Neural cell (in vitro differentiated cells): Measurements from ENCODE around the gene SHMT2. TPM values are rescaled to one million over a fixed set of nuclear protein-coding genes. Genes with fewer than 3 reads are reported as not detected.

Source experiments
- H2AFZ ChIP-seq: fragments of 200-600, 300-800 bp; sonication (generic), shearing (Covaris generic); 2 replicates; pipeline ENCODE4 v1.6.0; 2014; ENCODE audit warnings: low read depth, mild to moderate bottlenecking, antibody characterized with exemption, low read length, moderate library complexity
- H3F3A ChIP-seq: fragments of 200-600 bp; shearing (Covaris generic); 2 replicates; pipeline ENCODE4 v1.6.1; 2016; ENCODE audit warnings: mild to moderate bottlenecking, moderate library complexity, mixed read lengths, antibody characterized with exemption, low read length; ENCODE audit not compliant: insufficient read depth, poor library complexity, severe bottlenecking
- H3K27ac ChIP-seq: fragments of 200-600, 300-800 bp; sonication (generic), shearing (Covaris generic); 2 replicates; pipeline ENCODE4 v1.5.1; 2014; ENCODE audit warnings: mild to moderate bottlenecking, low read length, moderate library complexity
- H3K27me3 ChIP-seq: fragments of 300-800, 200-600 bp; sonication (generic), shearing (Covaris generic); 2 replicates; pipeline ENCODE4 v1.6.0; 2014; ENCODE audit warnings: mild to moderate bottlenecking, low read depth, low read length, moderate library complexity; ENCODE audit not compliant: insufficient read depth
- H3K36me3 ChIP-seq: fragments of 300-800, 200-600 bp; sonication (generic), shearing (Covaris generic); 2 replicates; pipeline ENCODE4 v1.5.1; 2014; ENCODE audit warnings: mild to moderate bottlenecking, antibody characterized with exemption, low read length, moderate library complexity; ENCODE audit not compliant: insufficient read depth
- H3K4me2 ChIP-seq: fragments of 300-800, 200-600 bp; sonication (generic), shearing (Covaris generic); 2 replicates; pipeline ENCODE4 v1.6.0; 2014; ENCODE audit warnings: mild to moderate bottlenecking, low read length
- H3K4me3 ChIP-seq: fragments of 300-800, 200-600 bp; sonication (generic), shearing (Covaris generic); 2 replicates; pipeline ENCODE4 v1.5.1; 2014; ENCODE audit warnings: mild to moderate bottlenecking, low read length, moderate library complexity
- H3K79me2 ChIP-seq: fragments of 200-600 bp; shearing (Covaris generic); replicated peaks from 2 replicates; pipeline ENCODE4 v1.6.0; 2014; ENCODE audit warnings: mild to moderate bottlenecking, low read length, moderate library complexity; ENCODE audit not compliant: insufficient read depth
- H3K9ac ChIP-seq: fragments of 300-800, 200-600 bp; sonication (generic), shearing (Covaris generic); 2 replicates; pipeline ENCODE4 v1.6.1; 2016; ENCODE audit warnings: mild to moderate bottlenecking, low read length, mixed read lengths
- H3K9me2 ChIP-seq: fragments of 200-600 bp; shearing (Covaris generic); 2 replicates; pipeline ENCODE4 v1.6.1; 2016; ENCODE audit warnings: mild to moderate bottlenecking, low read length, mixed read lengths; ENCODE audit not compliant: insufficient read depth
- H3K9me3 ChIP-seq: fragments of 200-600, 300-800 bp; sonication (generic), shearing (Covaris generic); 2 replicates; pipeline ENCODE4 v1.6.1; 2016; ENCODE audit warnings: mild to moderate bottlenecking, mixed run types, low read length, moderate library complexity, mixed read lengths
- H4K20me1 ChIP-seq: fragments of 200-600 bp; shearing (Covaris generic); 2 replicates; pipeline ENCODE4 v1.6.1; 2016; ENCODE audit warnings: mild to moderate bottlenecking, mixed run types; ENCODE audit not compliant: insufficient read depth
- EP300 ChIP-seq: fragments of 450-650 bp; conservative IDR thresholded peaks from 2 replicates; pipeline ENCODE4 v1.6.1; 2014; ENCODE audit warnings: antibody characterized with exemption, mild to moderate bottlenecking, moderate library complexity; ENCODE audit not compliant: poor library complexity, severe bottlenecking
- EZH2 ChIP-seq: fragments of 200-600, 300-800 bp; shearing (Covaris generic), sonication (generic); IDR thresholded peaks from 2 replicates; pipeline ENCODE4 v1.6.1; 2014; ENCODE audit warnings: antibody characterized with exemption, low read length, borderline replicate concordance, mild to moderate bottlenecking; ENCODE audit not compliant: insufficient read depth, poor library complexity, severe bottlenecking
- MXI1 ChIP-seq: fragments of 450-650 bp; conservative IDR thresholded peaks from 2 replicates; pipeline ENCODE4 v1.6.1; 2014; ENCODE audit warnings: antibody characterized with exemption, mild to moderate bottlenecking; ENCODE audit not compliant: poor library complexity, severe bottlenecking
- POLR2AphosphoS5 ChIP-seq: IDR thresholded peaks from 2 replicates; pipeline ENCODE4 v1.6.1; 2012
- RAD21 ChIP-seq: fragments of 450-650 bp; conservative IDR thresholded peaks from 2 replicates; pipeline ENCODE4 v1.6.1; 2014; ENCODE audit warnings: antibody characterized with exemption, mild to moderate bottlenecking, moderate library complexity
- SMC3 ChIP-seq: fragments of 450-650 bp; conservative IDR thresholded peaks from 2 replicates; pipeline ENCODE4 v1.6.1; 2014; ENCODE audit warnings: antibody characterized with exemption, mild to moderate bottlenecking, moderate library complexity; ENCODE audit not compliant: poor library complexity
- TAF1 ChIP-seq: IDR thresholded peaks from 2 replicates; pipeline ENCODE4 v1.6.1; 2012; ENCODE audit warnings: low read depth
- polyA plus RNA-seq: library from polyadenylated mRNA; depleted of rRNA; stranded (reverse); fragments of >200 nt; gene quantifications from 2 replicates; pipeline ENCODE4 v1.2.3, GENCODE V29; 2014
- TF ChIP-seq, protein P1 (sequence below): IDR thresholded peaks from 2 replicates; pipeline ENCODE4 v1.6.1; 2012; ENCODE audit warnings: borderline replicate concordance
- TF ChIP-seq, protein P2 (sequence below): fragments of 450-650 bp; IDR thresholded peaks from 2 replicates; pipeline ENCODE4 v1.5.1; 2014; ENCODE audit warnings: antibody characterized with exemption, mild to moderate bottlenecking, moderate library complexity; ENCODE audit not compliant: poor library complexity, severe bottlenecking

The SHMT2 gene
- polyA plus RNA-seq, 1 donor from 2014 or later: 38.2 TPM

DNA sequence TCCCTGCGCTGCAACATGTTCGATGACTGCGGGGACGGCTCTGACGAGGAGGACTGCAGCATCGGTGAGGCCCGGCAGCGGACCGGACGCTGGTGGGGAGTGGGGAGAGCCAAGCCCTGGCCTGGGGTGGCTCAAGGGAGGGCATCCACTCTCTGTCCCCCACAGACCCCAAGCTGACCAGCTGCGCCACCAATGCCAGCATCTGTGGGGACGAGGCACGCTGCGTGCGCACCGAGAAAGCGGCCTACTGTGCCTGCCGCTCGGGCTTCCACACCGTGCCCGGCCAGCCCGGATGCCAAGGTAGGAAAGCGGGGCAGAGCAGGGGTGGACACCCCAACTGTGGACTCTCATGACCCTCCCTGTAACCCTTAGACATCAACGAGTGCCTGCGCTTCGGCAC, 24.3 kb upstream of the SHMT2 start:
- H3K36me3 ChIP-seq: no peaks in the 10 kb centered on the region
- no peak overlapping the region for H3K27ac ChIP-seq
- no peak overlapping the region for H3K9ac ChIP-seq
- no peaks in the 10 kb centered on the region for H3K9me2 ChIP-seq
- H3F3A ChIP-seq: no peaks in the 10 kb centered on the region
- H2AFZ ChIP-seq: no peak overlapping the region
- no peak overlapping the region for H3K4me3 ChIP-seq
- no peak overlapping the region for H3K4me2 ChIP-seq
- H3K27me3 ChIP-seq: no peaks in the 10 kb centered on the region
- H3K79me2 ChIP-seq: no peaks in the 10 kb centered on the region
- H4K20me1 ChIP-seq: no peaks in the 10 kb centered on the region
- TF ChIP-seq SMC3 (no peak), EP300 (no peak), EZH2 (no peak), TAF1 (no peak), POLR2AphosphoS5 (no peak), MXI1 (no peak), RAD21 (no peak)
- TF ChIP-seq, protein P1, sequence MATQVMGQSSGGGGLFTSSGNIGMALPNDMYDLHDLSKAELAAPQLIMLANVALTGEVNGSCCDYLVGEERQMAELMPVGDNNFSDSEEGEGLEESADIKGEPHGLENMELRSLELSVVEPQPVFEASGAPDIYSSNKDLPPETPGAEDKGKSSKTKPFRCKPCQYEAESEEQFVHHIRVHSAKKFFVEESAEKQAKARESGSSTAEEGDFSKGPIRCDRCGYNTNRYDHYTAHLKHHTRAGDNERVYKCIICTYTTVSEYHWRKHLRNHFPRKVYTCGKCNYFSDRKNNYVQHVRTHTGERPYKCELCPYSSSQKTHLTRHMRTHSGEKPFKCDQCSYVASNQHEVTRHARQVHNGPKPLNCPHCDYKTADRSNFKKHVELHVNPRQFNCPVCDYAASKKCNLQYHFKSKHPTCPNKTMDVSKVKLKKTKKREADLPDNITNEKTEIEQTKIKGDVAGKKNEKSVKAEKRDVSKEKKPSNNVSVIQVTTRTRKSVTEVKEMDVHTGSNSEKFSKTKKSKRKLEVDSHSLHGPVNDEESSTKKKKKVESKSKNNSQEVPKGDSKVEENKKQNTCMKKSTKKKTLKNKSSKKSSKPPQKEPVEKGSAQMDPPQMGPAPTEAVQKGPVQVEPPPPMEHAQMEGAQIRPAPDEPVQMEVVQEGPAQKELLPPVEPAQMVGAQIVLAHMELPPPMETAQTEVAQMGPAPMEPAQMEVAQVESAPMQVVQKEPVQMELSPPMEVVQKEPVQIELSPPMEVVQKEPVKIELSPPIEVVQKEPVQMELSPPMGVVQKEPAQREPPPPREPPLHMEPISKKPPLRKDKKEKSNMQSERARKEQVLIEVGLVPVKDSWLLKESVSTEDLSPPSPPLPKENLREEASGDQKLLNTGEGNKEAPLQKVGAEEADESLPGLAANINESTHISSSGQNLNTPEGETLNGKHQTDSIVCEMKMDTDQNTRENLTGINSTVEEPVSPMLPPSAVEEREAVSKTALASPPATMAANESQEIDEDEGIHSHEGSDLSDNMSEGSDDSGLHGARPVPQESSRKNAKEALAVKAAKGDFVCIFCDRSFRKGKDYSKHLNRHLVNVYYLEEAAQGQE: no peak
- TF ChIP-seq, protein P2, sequence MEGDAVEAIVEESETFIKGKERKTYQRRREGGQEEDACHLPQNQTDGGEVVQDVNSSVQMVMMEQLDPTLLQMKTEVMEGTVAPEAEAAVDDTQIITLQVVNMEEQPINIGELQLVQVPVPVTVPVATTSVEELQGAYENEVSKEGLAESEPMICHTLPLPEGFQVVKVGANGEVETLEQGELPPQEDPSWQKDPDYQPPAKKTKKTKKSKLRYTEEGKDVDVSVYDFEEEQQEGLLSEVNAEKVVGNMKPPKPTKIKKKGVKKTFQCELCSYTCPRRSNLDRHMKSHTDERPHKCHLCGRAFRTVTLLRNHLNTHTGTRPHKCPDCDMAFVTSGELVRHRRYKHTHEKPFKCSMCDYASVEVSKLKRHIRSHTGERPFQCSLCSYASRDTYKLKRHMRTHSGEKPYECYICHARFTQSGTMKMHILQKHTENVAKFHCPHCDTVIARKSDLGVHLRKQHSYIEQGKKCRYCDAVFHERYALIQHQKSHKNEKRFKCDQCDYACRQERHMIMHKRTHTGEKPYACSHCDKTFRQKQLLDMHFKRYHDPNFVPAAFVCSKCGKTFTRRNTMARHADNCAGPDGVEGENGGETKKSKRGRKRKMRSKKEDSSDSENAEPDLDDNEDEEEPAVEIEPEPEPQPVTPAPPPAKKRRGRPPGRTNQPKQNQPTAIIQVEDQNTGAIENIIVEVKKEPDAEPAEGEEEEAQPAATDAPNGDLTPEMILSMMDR: no peak
- H3K9me3 ChIP-seq: no peaks in the 10 kb centered on the region

DNA sequence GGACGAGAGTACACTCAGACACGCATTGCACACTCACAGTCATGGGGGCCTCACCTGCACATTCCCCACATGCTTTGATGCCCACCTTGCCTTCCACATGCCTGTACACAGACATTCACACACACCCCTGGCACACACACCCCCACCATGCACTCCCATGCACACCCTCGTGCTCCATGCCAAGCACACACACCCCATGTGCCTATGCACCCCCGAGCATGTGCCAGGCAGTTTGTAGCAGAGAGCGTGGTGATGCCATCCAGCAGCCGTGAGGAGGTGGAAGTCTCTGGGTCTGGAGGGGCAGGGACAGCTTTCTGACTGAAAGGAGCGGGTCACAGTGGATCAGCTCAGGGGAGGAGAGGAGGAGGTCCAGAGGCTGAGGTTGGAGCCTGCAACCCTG, 23.6 kb upstream of the SHMT2 start:
- Histone ChIP-seq H3K36me3 (no peaks in the 10 kb centered on the region), H3K4me2 (no peak overlapping the region), H3K79me2 (no peaks in the 10 kb centered on the region), H3F3A (no peaks in the 10 kb centered on the region), H3K27me3 (no peaks in the 10 kb centered on the region), H3K9me3 (no peaks in the 10 kb centered on the region), H3K4me3 (no peak overlapping the region), H2AFZ (no peak overlapping the region), H3K9ac (no peak overlapping the region), H4K20me1 (no peaks in the 10 kb centered on the region), H3K9me2 (no peaks in the 10 kb centered on the region), H3K27ac (no peak overlapping the region)
- TF ChIP-seq EZH2 (no peak), TAF1 (no peak), RAD21 (no peak), MXI1 (no peak), EP300 (no peak), SMC3 (no peak), POLR2AphosphoS5 (no peak)
- TF ChIP-seq, protein P1: no peak
- TF ChIP-seq, protein P2: no peak
